GM12865 (cell line): Measurements from ENCODE around the gene ADSS1.

Experiments used
- DNase-seq: peaks from one replicate; pipeline ENCODE4 v3.0.0; 2010; ENCODE audit warnings: low read depth
- H3K4me3 ChIP-seq: 2 replicates; pipeline ENCODE4 v1.5.1; 2011; ENCODE audit warnings: mild to moderate bottlenecking, low read depth, low read length, control low read depth
- CTCF ChIP-seq: IDR thresholded peaks from 2 replicates; pipeline ENCODE4 v1.5.1; 2011; ENCODE audit warnings: low read length, control low read depth, low read depth, inconsistent platforms; ENCODE audit not compliant: insufficient read depth; ENCODE audit errors: missing control alignments

The ADSS1 gene

DNA sequence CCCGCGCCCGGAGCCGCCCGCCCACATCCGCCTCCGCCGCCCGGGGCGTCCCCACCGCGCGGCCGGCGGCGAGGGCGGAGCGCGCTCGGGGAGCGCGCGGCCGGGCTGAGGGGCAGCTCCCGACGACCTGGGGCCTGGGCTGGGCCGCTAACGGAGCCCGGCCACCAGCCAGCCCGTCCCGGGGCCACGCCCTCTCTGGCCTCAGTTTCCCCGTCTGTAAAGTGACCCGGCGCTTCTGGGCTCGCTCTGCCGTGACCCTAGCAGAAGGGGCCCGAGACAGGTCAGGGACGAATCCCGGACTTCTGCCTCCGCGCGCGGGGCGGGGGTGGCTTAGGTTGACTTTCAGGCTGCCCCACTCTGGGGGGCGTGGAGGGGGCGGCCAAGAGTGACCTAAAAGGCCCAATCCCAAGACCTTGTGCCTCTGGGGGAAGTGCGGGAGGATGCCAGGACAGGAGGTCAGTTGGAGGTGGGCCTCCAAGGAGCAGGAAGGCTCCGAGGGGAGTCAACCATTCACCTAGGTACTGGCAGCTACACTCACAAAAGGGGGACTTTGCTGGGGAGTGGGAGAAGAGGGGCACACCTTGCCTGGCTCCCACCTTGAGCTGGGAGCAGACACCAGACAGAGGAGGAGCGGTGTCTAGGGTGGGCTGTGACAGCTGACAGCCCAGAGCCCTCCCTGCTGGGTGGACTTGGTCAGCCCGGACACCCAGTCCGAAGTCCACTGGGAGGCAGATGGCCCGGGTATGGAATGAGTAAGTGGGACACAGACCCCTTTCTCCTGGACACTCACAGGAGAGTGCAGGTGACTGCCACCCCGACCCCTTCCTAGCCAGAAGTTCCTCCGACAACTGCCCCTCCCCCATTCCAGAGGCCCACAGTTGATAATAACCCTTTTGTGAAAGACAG, 72.0 kb downstream of the ADSS1 start:
- peak; percentile 66 for DNase-seq
- TF ChIP-seq CTCF: no peak
- peak overlapping the region; percentile 53 for H3K4me3 ChIP-seq

GRCh38 chr14:104796687-104797081, 72.7 kb downstream of the ADSS1 start:
- no peak for DNase-seq
- no peak overlapping the region for H3K4me3 ChIP-seq
- no peak for TF ChIP-seq CTCF
